Psoas muscle (tissue), 8 donors: ENCODE results near the gene HS6ST2. TPM values are rescaled to one million over a fixed set of nuclear protein-coding genes. Genes with fewer than 3 reads are reported as not detected.

Experiments used
- ATAC-seq, 4 donors: fragments of 200-7000 bp; cut with Tn5 transposase; one replicate each; pipeline ENCODE4 v1.9.1; 2020; ENCODE audit warnings: moderate library complexity in 3 of 4, mild to moderate bottlenecking in 2 of 4
- DNase-seq, 2 donors: peaks; one replicate each; pipeline ENCODE4 v3.0.0-alpha.2; 2020
- H3K27ac ChIP-seq: fragments of 200-600 bp; one replicate; pipeline ENCODE4 v1.8.0; 2022
- H3K27me3 ChIP-seq, 3 donors: fragments of 200-600 bp in 1 of 3; one replicate each; pipeline versions ENCODE4 v1.6.1 to v1.8.0; 2013 to 2022; ENCODE audit warnings: low read length in 2 of 3, mild to moderate bottlenecking in 2 of 3, moderate library complexity in 1 of 3; ENCODE audit not compliant: insufficient read depth in 3 of 3
- H3K36me3 ChIP-seq, 2 donors: fragments of 200-600 bp in 1 of 2; one replicate each; pipeline versions ENCODE4 v1.6.1 to v1.8.0; 2013 to 2022; ENCODE audit warnings: low read depth in 1 of 2, mild to moderate bottlenecking in 1 of 2, moderate library complexity in 1 of 2; ENCODE audit not compliant: insufficient read depth in 1 of 2
- H3K4me1 ChIP-seq: fragments of 200-600 bp; one replicate; pipeline ENCODE4 v1.8.0; 2022
- H3K4me3 ChIP-seq: fragments of 200-600 bp; one replicate; pipeline ENCODE4 v1.8.0; 2022; ENCODE audit warnings: mild to moderate bottlenecking
- H3K9me3 ChIP-seq: fragments of 200-600 bp; one replicate; pipeline ENCODE4 v1.8.0; 2022
- CTCF ChIP-seq: fragments of 200-600 bp; IDR thresholded peaks from one replicate; pipeline ENCODE4 v1.8.0; 2022; ENCODE audit warnings: antibody characterized with exemption
- WGBS, 3 donors: extraction: QIAGEN DNeasy Blood & Tissue Kit; methylation state at CpG; one replicate each; pipeline versions ENCODE4 v1.1.6 to v1.1.7; 2013; 5-methylcytosine and 5-hydroxymethylcytosine counted together
- intact Hi-C, 2 donors: fragments of 100-400 bp; cut with DNase I; formaldehyde crosslinking; loops; one replicate each; pipeline versions ENCODE4 v1.11.0 to v1.14.2; 2022
- polyA plus RNA-seq, 3 donors: library from polyadenylated mRNA; stranded (reverse); fragments of 200-250 nt; gene quantifications; one replicate each; pipeline ENCODE4 v1.2.3, GENCODE V29; 2013
- total RNA-seq, 4 donors: library from RNA; stranded (reverse); fragmentation: NEBNext Ultra II Directional in 2 of 4; extraction: Animal tissue kit (Norgen Biotek cat#: 25700) in 2 of 4; gene quantifications; one replicate each; pipeline versions ENCODE4 v1.2.1 to v1.2.4, GENCODE V29; 2021 to 2023
- donor health status: healthy with polysubstance abuse.
- donor health status: DM: no; HTN: no; CAD: no; lungs with moderate emphysema.
- donor health status: Bipolar disorder and iron deficiency.
- donor health status: healthy.
- donor health status: DM: yes; HTN: yes; CAD: no.
- donor health status: DM: no; HTN: no; CAD: no.
- donor health status: DM: no; HTN: no; CAD: no.
- donor health status: DM: yes; HTN: yes; CAD: no.

HS6ST2 gene
- total and polyA plus RNA-seq, 7 donors = 0.30 to 10.0 (median 1.3) TPM

DNA sequence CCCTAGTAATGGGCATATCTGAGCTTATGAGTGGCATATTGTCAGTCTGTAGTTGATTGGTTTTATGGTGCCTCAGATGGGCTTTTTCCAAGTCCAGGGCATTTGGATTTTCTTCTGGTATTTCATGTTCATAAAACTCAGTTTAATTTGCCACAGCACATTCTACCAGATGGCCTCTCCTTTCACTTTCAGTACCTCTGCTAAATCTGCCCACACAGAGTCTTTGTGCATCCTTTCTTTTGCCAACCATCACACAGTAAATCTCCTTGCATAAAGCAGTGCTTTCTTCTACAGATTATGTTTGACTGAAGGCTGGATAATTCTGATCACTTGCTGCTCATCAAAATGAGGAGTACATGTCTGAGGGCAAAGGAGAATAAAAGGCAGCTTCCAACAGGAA lies 98.2 kb downstream of the HS6ST2 start:
- ATAC-seq = no peak
- no peak for TF ChIP-seq CTCF

GRCh38 chrX:132858018-132858417 lies 100.4 kb downstream of the HS6ST2 start:
- no peaks in the 10 kb centered on the region for H3K9me3 ChIP-seq
- intact Hi-C loops = no loop called here
- DNase-seq (no peak), ATAC-seq (peak; percentile 52 to 79 (median 70))
- no peaks in the 10 kb centered on the region for H3K36me3 ChIP-seq
- no peak for TF ChIP-seq CTCF
- no peak overlapping the region for H3K4me3 ChIP-seq
- no peaks in the 10 kb centered on the region for H3K27me3 ChIP-seq
- no peak overlapping the region for H3K27ac ChIP-seq
- no peaks in the 10 kb centered on the region for H3K4me1 ChIP-seq

More for the DNA sequence above, 98.2 kb downstream of the HS6ST2 start:
- Histone ChIP-seq H3K27me3 (no peaks in the 10 kb centered on the region), H3K4me1 (no peaks in the 10 kb centered on the region), H3K36me3 (no peaks in the 10 kb centered on the region), H3K4me3 (no peak overlapping the region), H3K27ac (no peak overlapping the region), H3K9me3 (no peaks in the 10 kb centered on the region)
- DNase-seq = no peak
- intact Hi-C loops = no loop called here

- intact Hi-C loops = no loop called here
- 64 to 92% (median 90%) methylated on average over 6 of the region's 6 CpGs for WGBS, 3 donors
- H3K27ac ChIP-seq = no peak overlapping the region
Observed at GRCh38 chrX:132855780-132856341, 102.6 kb downstream of the HS6ST2 start.

DNA sequence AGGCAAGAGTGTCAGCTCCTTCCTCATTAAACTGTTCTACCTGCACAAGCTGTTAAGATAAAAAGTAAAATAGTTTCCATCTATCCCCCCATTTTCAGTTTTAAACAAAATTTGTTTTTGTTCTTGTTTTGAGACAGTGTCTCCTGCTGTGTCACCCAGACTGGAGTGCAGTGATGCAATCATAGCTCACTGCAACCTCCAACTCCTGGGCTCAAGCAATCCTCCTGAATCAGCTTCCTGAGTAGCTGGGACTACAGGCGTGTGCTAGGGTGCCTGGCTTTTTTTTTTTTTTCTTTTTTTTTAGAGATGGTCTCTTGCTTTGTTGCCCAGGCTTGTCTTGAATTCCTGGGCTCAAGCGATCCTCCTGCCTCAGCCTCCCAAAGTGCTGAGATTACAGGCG lies 105.4 kb downstream of the HS6ST2 start:
- Histone ChIP-seq H3K9me3 (no peaks in the 10 kb centered on the region), H3K36me3 (no peaks in the 10 kb centered on the region), H3K4me3 (no peak overlapping the region), H3K27me3 (no peaks in the 10 kb centered on the region), H3K27ac (no peak overlapping the region), H3K4me1 (no peaks in the 10 kb centered on the region)
- WGBS, 3 donors = 78 to 93% (median 83%) methylated on average over 3 of the region's 3 CpGs
- no peak for ATAC-seq
- no peak for TF ChIP-seq CTCF
- intact Hi-C loops = no loop called here
- DNase-seq = no peak

More at GRCh38 chrX:132855780-132856341, 102.6 kb downstream of the HS6ST2 start:
- no peaks in the 10 kb centered on the region for H3K36me3 ChIP-seq
- H3K4me3 ChIP-seq = no peak overlapping the region
- TF ChIP-seq CTCF = no peak
- DNase-seq (no peak), ATAC-seq (no peak)
- no peaks in the 10 kb centered on the region for H3K4me1 ChIP-seq
- H3K27me3 ChIP-seq = no peaks in the 10 kb centered on the region
- H3K9me3 ChIP-seq = no peaks in the 10 kb centered on the region

DNA sequence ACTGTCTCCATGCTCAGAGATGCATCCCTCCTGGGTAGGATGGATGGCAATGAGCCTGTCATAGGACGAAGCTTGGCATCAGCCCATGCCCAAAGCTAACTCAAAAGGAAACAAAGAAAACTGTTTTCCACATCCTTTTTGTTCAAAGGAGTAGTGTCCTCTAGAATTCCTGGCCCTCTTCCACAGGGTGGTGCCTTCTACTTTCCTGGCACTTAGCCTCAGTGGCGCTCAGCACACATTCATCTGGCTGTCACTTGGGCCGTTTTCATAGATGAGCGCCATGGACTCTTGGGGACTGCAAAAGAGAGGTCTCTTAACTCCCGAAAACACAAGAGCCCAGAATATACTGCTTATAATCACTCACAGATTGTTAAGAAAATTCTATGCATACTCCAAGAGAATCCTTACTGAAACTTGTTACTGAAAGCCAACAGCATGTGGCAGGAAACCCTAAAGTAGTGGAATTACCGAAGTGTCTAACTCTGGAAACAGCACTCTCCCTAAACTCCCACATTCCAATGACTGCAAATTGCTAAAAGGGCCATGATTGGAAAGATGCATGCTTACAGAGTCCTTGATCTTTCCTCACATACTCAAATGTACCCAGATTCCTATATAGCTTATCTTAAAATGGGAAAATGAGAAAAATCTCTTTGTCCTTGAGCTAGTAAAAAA lies 110.0 kb downstream of the HS6ST2 start:
- intact Hi-C loops = no loop called here
- peaks cover 0 to 3% (median 0%) of the 10 kb centered on the region in 3 donors for H3K27me3 ChIP-seq
- H3K27ac ChIP-seq = no peak overlapping the region
- no peak for ATAC-seq
- no peaks in the 10 kb centered on the region for H3K36me3 ChIP-seq
- DNase-seq = no peak
- peaks cover 8% of the 10 kb centered on the region for H3K4me1 ChIP-seq
- TF ChIP-seq CTCF = no peak
- no peaks in the 10 kb centered on the region for H3K9me3 ChIP-seq
- WGBS, 3 donors = 19 to 28% (median 19%) methylated on average over 6 of the region's 6 CpGs
- H3K4me3 ChIP-seq = no peak overlapping the region
